H1 (cell line): ENCODE data around the gene METAP1D. TPM values are rescaled to one million over a fixed set of nuclear protein-coding genes. Genes with fewer than 3 reads are reported as not detected.

ENCODE experiments used
- PHF8 ChIP-seq: fragments of 200-600 bp; sonication (generic); conservative IDR thresholded peaks from 2 replicates; pipeline ENCODE4 v1.7.1; 2012; ENCODE audit warnings: low read depth, mild to moderate bottlenecking, inconsistent platforms, low read length, moderate library complexity
- SIRT6 ChIP-seq: IDR thresholded peaks from one replicate; pipeline ENCODE4 v1.7.1; 2012; ENCODE audit warnings: low read length, inconsistent platforms
- TBP ChIP-seq: IDR thresholded peaks from 2 replicates; pipeline ENCODE4 v1.6.1; 2011; ENCODE audit warnings: low read depth, low read length, improper control_type of control experiment
- polyA plus RNA-seq, 7 experiments: library from polyadenylated mRNA; depleted of rRNA in 3 of 7; stranded (reverse) in 5 of 7; unstranded in 2 of 7; fragments of >200 nt in 5 of 7; fragments of 200-250 nt in 2 of 7; gene quantifications; 1 replicate in 5 of 7; 2 replicates in 1 of 7; 4 replicates in 1 of 7; pipeline versions ENCODE4 v1.2.1 to v1.2.3, GENCODE V29; 2011 to 2013; ENCODE audit warnings: missing spikeins in 2 of 7, mixed read lengths in 2 of 7
- total RNA-seq: library from RNA; stranded (reverse); fragmentation: NEBNext Ultra II Directional; extraction: Animal tissue kit (Norgen Biotek cat#: 25700); gene quantifications from 2 replicates; pipeline ENCODE4 v1.2.1, GENCODE V29; 2021

The METAP1D gene
- total and polyA plus RNA-seq, 2 of the 8 experiments (the other 6 are each of a cell fraction or from before 2014, with no cell fraction given) = 3.9 to 6.2 TPM

- TF ChIP-seq TBP (no peak), PHF8 (no peak), SIRT6 (no peak)
- TF ChIP-seq, all 59 proteins: peak for 0
Observed at GRCh38 chr2:172052000-172052983, 52.5 kb downstream of the METAP1D start (continued).
